DLD1 (cell line): ENCODE results near the gene CDK16.

Source experiments
- in situ Hi-C: cut with HindIII; loops from 2 replicates; pipeline ENCODE4 v1.10.0; 2017; ENCODE audit warnings: low sequenced_read_pairs

Gene CDK16

GRCh38 chrX:47185241-47185640 is 33.2 kb upstream of the CDK16 start:
- in situ Hi-C loops = no loop called here

- in situ Hi-C loops = no loop called here
Measured at GRCh38 chrX:47186096-47186740, 32.3 kb upstream of the CDK16 start.

DNA sequence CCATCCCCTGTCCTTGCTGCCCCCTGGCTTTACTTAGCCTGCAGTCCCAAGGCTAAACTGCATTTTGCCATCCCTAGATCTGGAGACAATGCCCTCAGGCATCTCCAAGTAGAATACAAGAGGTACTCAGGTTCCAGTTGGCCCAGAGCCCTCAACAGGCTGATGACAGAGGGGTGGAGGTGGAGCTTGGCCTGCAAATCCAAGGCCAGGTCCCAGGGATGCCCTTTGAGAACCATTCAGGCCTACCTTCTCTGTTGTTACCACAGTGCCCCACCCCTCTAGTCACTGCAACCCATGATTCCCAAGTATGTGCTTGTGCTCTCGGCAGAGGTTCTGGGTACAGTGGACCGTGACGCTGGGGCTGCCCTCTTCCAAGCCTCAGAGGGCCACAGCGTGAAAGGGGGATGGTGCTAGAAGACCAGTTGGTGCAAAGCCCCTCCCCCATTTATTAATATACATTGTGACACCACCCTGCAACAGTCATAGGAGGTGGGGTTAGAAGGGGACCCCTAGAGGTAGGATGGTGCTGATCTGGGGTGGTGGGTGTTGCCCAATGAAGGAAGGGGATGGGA is 31.3 kb upstream of the CDK16 start:
- in situ Hi-C loops = no loop called here

- in situ Hi-C loops = no loop called here
Measured at GRCh38 chrX:47189906-47190305, 28.6 kb upstream of the CDK16 start.

- in situ Hi-C loops = no loop called here
Measured at GRCh38 chrX:47190445-47191269, 27.8 kb upstream of the CDK16 start.

DNA sequence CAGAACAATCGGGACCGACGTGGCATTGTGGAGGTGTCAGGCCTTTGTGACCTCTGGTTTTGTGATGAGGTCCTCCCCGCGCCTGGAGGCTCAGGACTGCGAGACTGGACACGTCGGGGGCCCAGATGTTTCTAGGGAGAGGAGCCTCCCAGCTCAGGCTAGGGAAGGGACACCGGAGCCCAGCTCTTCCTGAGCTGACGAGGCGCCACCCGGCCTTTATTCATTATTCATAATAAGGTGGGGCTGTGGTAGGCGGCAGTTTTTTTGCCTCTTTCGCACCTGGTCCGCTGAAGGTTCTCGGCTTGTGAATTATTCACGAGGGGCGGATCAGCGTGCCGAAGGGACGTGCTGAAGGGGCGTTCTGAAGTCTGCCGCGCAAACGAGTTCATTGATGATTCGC is 27.1 kb upstream of the CDK16 start:
- in situ Hi-C loops = no loop called here

- in situ Hi-C loops = no loop called here
Measured at GRCh38 chrX:47191806-47192401, 26.6 kb upstream of the CDK16 start.

DNA sequence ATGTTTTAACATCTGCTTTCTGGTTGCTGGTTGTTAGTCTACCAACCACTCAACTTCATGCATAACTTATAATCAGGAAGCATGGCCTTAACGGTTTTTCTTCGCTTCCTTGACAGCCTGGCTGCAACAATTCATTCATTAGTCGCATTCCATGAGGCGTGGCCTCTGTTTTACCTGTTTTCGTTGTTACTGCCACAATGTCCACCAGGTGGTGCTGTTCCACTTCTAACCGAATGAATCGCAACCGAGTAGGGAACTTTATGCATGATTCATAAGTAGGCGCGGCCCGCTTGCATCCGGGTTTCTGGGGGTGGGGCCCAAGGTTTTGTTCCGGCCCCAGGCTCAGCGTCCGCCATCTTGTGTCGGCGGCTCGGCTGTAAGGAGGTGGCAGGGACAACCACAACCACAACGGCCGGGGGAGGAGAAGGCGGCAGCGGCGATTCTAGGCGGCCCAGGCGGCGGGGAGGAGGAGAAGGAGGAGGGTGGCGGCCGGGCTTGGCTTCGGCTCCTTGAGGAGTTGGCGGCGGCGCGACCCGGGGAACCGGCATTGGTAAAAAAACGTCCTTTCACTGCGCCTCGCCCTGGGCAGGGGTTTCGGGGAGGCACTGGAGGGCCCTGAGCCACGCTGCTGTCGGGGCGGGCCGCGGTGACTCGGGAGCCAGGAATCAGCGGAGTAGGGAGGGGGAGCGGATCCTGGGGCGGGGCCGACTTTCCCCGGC is 24.8 kb upstream of the CDK16 start, which contains the start of gene UBA1:
UBA1 (plus strand) TSS at position 355 of the 719 bp plus-strand sequence. CDS start 4,974 bp downstream, outside the sequence.
- in situ Hi-C loops = no loop called here

DNA sequence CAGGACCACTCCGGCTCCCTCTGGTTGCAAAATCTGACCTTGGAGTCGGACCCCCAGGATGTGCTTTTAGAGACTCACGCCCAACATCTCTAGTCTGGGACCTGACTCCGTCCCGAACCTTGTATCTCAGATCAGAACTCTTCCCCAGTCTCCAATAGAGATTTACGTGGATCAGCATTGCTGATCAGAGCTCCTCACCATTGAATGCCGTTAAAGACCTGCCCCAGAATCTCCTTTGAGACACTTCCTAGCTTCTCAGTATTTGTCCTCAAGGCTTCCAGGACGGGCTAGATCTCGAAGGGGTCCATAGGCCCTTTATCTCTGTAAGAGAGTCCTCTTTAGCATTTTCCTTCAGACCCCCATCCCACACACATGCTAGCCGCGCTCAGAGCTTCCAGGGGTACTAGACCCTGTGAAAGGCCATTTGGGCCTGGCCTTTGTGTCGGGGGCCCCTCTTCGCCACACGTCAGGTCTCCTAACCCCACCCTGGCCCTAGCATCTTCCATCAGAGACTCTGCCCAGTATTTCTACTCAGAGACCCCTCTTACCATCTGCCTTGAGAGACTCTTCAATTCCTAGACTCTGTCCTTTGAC is 24.2 kb upstream of the CDK16 start:
- in situ Hi-C loops = no loop called here

GRCh38 chrX:47196098-47196497 is 22.4 kb upstream of the CDK16 start:
- in situ Hi-C loops = no loop called here

- in situ Hi-C loops = no loop called here
Measured at GRCh38 chrX:47197526-47197925, 21.0 kb upstream of the CDK16 start.

DNA sequence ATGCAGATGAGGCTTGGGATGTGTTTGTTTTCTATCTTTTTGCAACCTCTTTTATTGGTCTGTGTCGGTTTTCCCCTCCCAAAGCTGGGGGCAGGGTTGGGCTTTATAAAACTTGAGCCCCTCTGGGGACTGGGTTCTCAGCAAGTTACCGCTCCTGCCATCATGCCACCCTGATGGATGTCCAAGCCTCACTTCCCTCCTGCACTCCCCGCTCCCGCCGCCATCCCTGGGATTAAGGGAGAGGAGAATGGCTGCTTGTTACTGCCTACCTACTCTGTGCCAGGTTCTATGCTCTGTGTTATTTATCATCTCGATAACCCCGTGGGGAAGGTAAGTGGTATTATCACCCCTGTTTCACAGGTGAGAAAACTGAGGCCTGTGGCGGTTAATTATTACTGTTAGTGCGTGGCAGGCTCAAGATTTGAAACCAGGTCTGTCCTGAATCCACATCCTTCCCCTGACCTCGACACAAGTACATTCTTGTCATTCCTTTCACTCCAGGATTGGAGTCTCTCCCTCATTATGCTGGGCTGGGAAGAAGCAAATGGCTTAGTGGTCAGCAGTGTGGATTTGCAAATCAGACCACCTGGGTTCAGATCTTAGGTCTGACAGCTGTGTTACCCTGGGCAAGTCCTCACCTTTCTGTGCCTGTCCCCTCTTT is 20.3 kb upstream of the CDK16 start:
- in situ Hi-C loops = no loop called here

DNA sequence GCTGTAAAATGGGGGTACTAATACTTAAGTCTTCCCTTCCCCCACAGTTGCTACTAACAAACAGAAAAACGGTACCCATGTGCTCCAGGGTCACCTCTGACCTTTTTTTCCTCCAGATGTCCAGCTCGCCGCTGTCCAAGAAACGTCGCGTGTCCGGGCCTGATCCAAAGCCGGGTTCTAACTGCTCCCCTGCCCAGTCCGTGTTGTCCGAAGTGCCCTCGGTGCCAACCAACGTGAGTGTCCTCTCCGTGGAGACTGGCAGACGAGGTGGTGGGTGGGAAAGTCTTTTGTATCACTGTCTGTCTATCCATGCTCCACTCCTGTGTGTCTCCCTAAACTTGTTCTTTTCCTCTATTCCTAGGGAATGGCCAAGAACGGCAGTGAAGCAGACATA is 19.8 kb upstream of the CDK16 start:
- in situ Hi-C loops = no loop called here

DNA sequence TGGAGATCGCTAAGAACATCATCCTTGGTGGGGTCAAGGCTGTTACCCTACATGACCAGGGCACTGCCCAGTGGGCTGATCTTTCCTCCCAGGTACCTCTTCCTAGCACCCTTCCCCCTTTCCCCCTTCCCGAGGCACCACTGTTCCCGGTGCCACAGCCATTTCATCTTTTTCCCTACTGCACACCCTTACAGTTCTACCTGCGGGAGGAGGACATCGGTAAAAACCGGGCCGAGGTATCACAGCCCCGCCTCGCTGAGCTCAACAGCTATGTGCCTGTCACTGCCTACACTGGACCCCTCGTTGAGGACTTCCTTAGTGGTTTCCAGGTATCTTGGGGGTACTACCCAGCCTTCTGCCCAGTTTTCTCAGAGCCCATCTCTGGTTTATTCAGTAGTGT is 19.2 kb upstream of the CDK16 start:
- in situ Hi-C loops = no loop called here

DNA sequence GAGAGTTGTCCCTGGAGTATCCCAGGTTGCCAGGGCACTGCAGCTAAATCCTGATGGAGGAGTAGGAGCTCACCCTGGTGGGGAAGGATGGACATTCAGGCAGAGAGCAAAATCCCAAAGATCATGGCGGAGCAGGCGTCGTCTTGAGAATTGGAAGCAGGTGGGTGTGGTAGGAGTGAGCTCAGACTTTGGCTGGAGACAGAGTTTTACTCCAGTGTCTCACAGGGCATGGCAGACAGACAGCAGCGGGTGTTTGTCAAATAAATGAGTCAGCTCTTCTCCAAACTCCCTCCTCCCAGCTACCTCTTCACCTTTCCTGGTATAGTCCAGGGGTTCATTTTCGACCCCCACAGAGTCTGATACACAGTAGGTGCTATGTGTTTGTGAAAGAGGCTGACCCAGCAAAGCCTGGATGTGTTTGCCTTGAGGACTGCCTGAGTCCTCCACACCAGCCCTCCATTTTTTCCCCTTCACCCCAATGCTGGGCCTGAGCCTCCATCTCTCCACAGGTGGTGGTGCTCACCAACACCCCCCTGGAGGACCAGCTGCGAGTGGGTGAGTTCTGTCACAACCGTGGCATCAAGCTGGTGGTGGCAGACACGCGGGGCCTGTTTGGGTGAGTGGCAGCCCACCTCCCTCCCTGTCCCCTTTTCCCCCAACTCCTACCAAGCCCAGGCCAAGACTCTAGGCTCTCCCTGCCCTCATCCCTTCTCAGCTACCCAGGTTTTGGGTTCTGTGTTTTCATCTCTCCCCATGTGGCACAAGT is 17.9 kb upstream of the CDK16 start:
- in situ Hi-C loops = no loop called here

GRCh38 chrX:47201345-47201944 is 17.0 kb upstream of the CDK16 start:
- in situ Hi-C loops = no loop called here

DNA sequence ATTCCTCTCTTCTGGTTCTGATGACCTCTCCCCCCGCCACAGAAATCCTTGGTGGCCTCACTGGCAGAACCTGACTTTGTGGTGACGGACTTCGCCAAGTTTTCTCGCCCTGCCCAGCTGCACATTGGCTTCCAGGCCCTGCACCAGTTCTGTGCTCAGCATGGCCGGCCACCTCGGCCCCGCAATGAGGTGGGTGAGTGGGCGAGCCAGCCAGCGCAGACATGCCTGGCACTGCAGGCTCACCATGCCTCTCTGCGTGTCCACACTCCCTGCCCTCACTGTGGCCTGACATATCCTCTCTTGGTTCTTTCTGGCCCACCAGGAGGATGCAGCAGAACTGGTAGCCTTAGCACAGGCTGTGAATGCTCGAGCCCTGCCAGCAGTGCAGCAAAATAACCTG is 16.2 kb upstream of the CDK16 start:
- in situ Hi-C loops = no loop called here

- in situ Hi-C loops = no loop called here
Measured at GRCh38 chrX:47202877-47203276, 15.6 kb upstream of the CDK16 start.

DNA sequence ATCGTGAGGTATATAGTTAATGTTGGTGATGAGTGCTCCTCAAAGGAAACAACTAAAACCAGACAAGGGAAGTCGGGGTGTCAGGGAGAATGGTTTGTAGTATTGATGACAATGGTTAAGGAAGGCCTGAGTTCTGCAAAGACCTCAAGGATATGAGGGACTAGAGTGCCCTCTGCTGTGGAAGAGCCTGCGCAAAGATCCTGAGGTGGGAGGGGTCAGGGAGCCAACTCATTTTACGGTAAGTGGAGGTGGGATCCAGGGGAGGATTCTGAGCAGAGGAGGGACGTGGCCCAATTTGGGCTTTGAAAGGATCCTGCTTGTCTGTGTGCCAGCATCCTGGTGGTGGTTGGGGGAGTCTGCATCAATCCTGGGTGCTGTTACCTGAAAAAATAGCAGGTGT is 13.5 kb upstream of the CDK16 start:
- in situ Hi-C loops = no loop called here
